Kidney epithelial cell (primary cell): ENCODE data around the gene SLC27A5. TPM values are rescaled to one million over a fixed set of nuclear protein-coding genes. Genes with fewer than 3 reads are reported as not detected.
A peak's percentile ranks its signal among the peaks of the same experiment; 100 is the strongest.

Experiments used
- DNase-seq: peaks from one replicate; pipeline ENCODE4 v3.0.0-alpha.2; 2010; ENCODE audit warnings: low read depth
- H3K27me3 ChIP-seq: 2 replicates; pipeline ENCODE4 v1.6.0; 2011; ENCODE audit warnings: low read length; ENCODE audit not compliant: control insufficient read depth, insufficient read depth
- H3K36me3 ChIP-seq: 2 replicates; pipeline ENCODE4 v1.5.1; 2011; ENCODE audit warnings: low read length; ENCODE audit not compliant: control insufficient read depth, insufficient read depth
- H3K4me3 ChIP-seq: 2 replicates; pipeline ENCODE4 v1.5.1; 2011; ENCODE audit warnings: low read depth, mild to moderate bottlenecking, control low read depth, low read length
- CTCF ChIP-seq: IDR thresholded peaks from 2 replicates; pipeline ENCODE4 v1.5.1; 2011; ENCODE audit warnings: mild to moderate bottlenecking, moderate library complexity, low read length, control low read depth, inconsistent platforms; ENCODE audit not compliant: insufficient read depth, poor library complexity, severe bottlenecking
- total RNA-seq: library from RNA; depleted of rRNA; stranded (reverse); fragments of >200 nt; gene quantifications from 2 replicates; pipeline ENCODE4 v1.2.3, GENCODE V29; 2015

The SLC27A5 gene
- total RNA-seq, 1 donor from 2014 or later: 9.2 TPM

DNA sequence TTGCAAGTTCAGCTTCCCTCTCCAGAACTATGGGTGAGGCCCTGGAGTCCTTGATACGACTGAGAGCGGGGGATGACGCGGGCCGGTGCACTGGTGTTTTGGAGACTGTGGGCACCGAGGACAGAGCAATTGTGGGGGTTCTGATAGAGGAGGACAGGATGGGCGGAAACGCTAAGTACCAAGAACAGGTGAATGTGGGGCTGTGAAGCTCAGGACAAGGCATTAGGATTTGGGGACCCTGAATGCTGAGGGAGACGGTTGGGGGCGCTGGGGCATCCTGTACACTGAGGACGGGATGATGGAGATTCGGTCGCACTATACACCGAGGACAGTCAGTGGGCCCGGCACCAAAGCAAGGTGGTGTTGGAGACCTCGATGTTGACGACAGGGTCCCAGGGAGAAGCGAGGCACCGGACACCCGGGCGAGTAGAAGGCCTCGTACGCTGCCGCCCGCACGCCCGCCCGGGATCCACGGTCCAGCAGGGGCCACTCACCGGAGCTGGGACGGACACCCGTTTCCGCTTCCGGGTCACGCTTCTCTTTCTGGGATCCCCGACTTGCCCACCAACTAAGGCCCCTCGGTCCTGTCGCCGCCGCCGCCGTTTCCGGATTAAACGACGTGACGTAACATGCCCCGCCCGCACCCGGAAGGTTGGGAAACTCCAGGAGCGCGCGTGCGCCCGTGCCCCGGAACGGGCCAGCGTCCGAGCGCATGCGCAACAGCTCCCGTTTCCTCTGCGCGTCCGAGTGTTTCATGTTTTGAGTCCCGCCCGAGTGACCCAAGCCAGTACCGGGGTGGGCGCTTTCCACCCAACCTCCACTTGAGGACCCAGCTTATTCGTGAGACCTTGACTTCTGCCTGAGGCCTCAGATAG is 42.9 kb upstream of the SLC27A5 start, which contains the start of gene CHMP2A:
TSS of gene CHMP2A (minus strand) at position 612 of the 875 bp plus-strand sequence. CDS start 893 bp downstream, outside the sequence.
- H3K36me3 ChIP-seq: peaks cover 6% of the 10 kb centered on the region

DNA sequence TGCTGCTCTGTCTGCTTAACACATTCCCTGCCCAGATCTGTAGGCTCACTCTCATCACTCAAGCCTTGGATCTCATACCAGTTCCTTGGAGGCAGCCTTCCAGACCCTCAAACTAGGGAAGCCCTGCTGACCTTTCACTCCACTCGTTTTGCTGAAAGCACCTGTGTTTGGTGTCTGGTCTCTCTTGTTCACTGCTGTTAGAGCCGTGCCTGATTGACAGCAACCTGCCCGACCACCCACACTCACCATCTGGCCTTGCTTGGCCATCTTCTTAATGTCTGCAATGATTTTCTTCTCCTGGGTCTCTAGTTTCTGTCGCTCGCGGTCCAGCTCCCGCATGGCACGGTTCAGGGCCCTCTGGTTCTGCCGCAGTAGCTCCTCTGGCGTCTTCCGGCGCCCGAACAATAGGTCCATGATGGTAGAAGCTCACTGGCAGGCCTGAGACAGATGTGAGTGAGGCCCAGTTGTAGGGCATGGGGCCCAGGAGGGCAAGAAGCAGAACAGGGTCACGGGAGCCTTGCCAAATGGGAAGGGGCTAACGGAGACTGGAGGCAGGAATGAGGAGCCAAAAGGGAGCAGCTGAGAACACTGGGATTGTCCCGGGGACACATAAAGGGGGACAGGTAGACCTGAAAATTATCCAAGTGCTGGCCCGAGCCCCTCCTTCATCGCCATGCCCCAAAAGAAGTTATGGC is 42.2 kb upstream of the SLC27A5 start:
- no peak for DNase-seq

More for the DNA sequence above, 42.9 kb upstream of the SLC27A5 start, which contains the start of gene CHMP2A:
- Histone ChIP-seq H3K4me3 (peak within 1 kb of the TSS; percentile 71), H3K27me3 (no peaks in the 10 kb centered on the region)
- DNase-seq: peak; percentile 71
- no peak for TF ChIP-seq CTCF

GRCh38 chr19:58552655-58553054 is 40.9 kb upstream of the SLC27A5 start:
- no peak for TF ChIP-seq CTCF
- H3K4me3 ChIP-seq: no peak overlapping the region
- no peaks in the 10 kb centered on the region for H3K27me3 ChIP-seq
- peaks cover 15% of the 10 kb centered on the region for H3K36me3 ChIP-seq
- DNase-seq: no peak

More for the DNA sequence above, 42.2 kb upstream of the SLC27A5 start:
- Histone ChIP-seq H3K27me3 (no peaks in the 10 kb centered on the region), H3K4me3 (peak overlapping the region; percentile 71), H3K36me3 (peaks cover 8% of the 10 kb centered on the region)
- no peak for TF ChIP-seq CTCF

DNA sequence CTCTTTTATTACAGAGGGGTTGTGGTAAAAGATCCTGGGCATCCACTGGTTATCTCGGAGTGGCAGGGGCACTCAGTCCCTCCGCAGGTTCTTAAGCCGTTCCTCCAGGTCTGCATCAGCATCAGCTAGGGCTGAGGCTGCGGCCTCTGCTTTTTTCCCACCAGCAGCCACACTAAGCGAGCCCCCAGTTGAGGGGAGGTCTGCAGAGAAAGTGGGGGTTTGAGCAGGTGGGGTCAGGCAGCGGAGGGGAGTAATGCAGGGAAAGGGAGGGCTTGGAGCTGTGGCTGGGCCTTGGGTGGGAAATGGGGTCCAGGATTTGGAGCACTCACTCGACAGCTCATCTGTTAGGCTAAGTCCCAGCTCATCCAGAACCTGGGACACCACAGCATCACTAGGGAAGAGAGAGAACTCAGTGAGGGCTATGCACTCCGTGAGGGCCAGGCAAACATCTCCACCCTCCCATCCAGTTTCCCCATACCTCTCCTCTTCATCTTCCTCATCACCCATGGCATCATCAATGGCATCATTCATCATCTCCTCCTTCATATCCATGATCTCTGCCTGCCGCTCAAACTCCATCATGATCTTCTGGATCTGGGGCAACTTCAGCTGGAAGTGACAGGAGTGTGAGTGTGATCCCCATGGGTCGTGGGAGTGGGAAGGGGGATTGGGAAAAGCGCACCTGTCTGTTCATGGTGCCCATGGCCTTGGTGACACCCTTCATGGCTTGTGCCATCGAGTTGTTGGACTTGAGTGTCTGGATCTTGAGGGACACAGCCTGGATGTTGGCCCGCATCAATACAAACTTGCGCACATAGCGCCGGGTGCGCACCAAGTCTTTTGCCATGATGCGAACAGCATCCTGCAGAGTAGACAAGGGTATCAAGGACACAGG is 40.0 kb upstream of the SLC27A5 start:
- no peak overlapping the region for H3K4me3 ChIP-seq
- peaks cover 17% of the 10 kb centered on the region for H3K36me3 ChIP-seq
- TF ChIP-seq CTCF: no peak
- H3K27me3 ChIP-seq: no peaks in the 10 kb centered on the region
- DNase-seq: no peak

DNA sequence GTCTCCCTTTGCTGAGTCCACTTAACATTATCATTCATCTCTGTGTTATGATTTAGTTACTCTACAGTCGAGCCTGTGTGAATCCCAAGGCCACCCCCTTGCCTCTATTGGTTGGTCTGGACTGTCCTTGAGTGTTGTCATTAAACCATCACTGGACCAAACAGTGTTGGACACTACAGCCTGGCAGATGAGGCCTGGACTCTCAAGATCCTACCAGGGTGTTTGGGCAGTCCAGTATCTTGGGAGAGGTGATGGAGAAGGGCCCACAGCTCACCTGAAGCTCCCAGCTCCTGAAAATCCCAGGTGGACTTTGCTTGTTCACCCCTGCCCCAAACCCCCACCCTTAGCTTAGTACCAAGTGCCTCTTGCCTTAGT is 39.3 kb upstream of the SLC27A5 start:
- TF ChIP-seq CTCF: no peak
- no peaks in the 10 kb centered on the region for H3K27me3 ChIP-seq
- no peak overlapping the region for H3K4me3 ChIP-seq
- DNase-seq: no peak
- H3K36me3 ChIP-seq: peaks cover 16% of the 10 kb centered on the region
